ENCODE results near the gene ARHGDIB.

Gene ARHGDIB

GRCh38 chr12:14959463-14959862, 1.9 kb downstream of the ARHGDIB start:
- TF ChIP-seq REST (IDR thresholded peaks at IDR 0.05; ENCODE audit: low read depth) (no peak), CEBPB (IDR thresholded peaks at IDR 0.05) (no peak), FOXM1 (IDR thresholded peaks at IDR 0.05; ENCODE audit: borderline replicate concordance, low read depth) (no peak), ZBTB7A (IDR thresholded peaks at IDR 0.05; ENCODE audit: low read depth) (no peak), EGR1 (IDR thresholded peaks at IDR 0.05) (no peak), CREB1 (IDR thresholded peaks at IDR 0.05; ENCODE audit: low read depth) (no peak), TEAD4 (IDR thresholded peaks at IDR 0.05) (no peak), TCF12 (IDR thresholded peaks at IDR 0.05; ENCODE audit: low read depth) (no peak), MAX (IDR thresholded peaks at IDR 0.05) (no peak)

GRCh38 chr12:14959126-14959440, 2.3 kb downstream of the ARHGDIB start:
- TF ChIP-seq FOXM1 (IDR thresholded peaks at IDR 0.05; ENCODE audit: borderline replicate concordance, low read depth) (no peak), TCF12 (IDR thresholded peaks at IDR 0.05; ENCODE audit: low read depth) (no peak), CEBPB (IDR thresholded peaks at IDR 0.05) (no peak), RAD21 (IDR thresholded peaks at IDR 0.05; ENCODE audit: low read depth) (no peak), NFIC (IDR thresholded peaks at IDR 0.05) (no peak), MAX (IDR thresholded peaks at IDR 0.05) (no peak)

GRCh38 chr12:14958361-14959125, 2.9 kb downstream of the ARHGDIB start:
- TF ChIP-seq NFIC (IDR thresholded peaks at IDR 0.05): no peak
- no peak for TF ChIP-seq YY1 (IDR thresholded peaks at IDR 0.05; ENCODE audit: low read depth)
- TF ChIP-seq TCF12 (IDR thresholded peaks at IDR 0.05; ENCODE audit: low read depth): no peak
- no peak for TF ChIP-seq CEBPB (IDR thresholded peaks at IDR 0.05)

GRCh38 chr12:14957551-14958168, 3.7 kb downstream of the ARHGDIB start:
- TF ChIP-seq NFIC (IDR thresholded peaks at IDR 0.05) (no peak), TCF12 (IDR thresholded peaks at IDR 0.05; ENCODE audit: low read depth) (no peak), FOXM1 (IDR thresholded peaks at IDR 0.05; ENCODE audit: borderline replicate concordance, low read depth) (no peak), RAD21 (IDR thresholded peaks at IDR 0.05; ENCODE audit: low read depth) (no peak), USF1 (IDR thresholded peaks at IDR 0.05) (no peak), MAX (IDR thresholded peaks at IDR 0.05) (no peak), TAF1 (IDR thresholded peaks at IDR 0.05; ENCODE audit: low read depth) (no peak), EGR1 (IDR thresholded peaks at IDR 0.05) (no peak), CEBPB (IDR thresholded peaks at IDR 0.05) (no peak), REST (IDR thresholded peaks at IDR 0.05; ENCODE audit: low read depth) (no peak), CREB1 (IDR thresholded peaks at IDR 0.05; ENCODE audit: low read depth) (no peak), TEAD4 (IDR thresholded peaks at IDR 0.05) (no peak), EP300 (IDR thresholded peaks at IDR 0.05; ENCODE audit: borderline replicate concordance) (no peak), ZBTB7A (IDR thresholded peaks at IDR 0.05; ENCODE audit: low read depth) (no peak), YY1 (IDR thresholded peaks at IDR 0.05; ENCODE audit: low read depth) (no peak)

- no peak for TF ChIP-seq USF1 (IDR thresholded peaks at IDR 0.05)
- no peak for TF ChIP-seq CREB1 (IDR thresholded peaks at IDR 0.05; ENCODE audit: low read depth)
- TF ChIP-seq CEBPB (IDR thresholded peaks at IDR 0.05): no peak
- TF ChIP-seq EP300 (IDR thresholded peaks at IDR 0.05; ENCODE audit: borderline replicate concordance): no peak
- TF ChIP-seq FOXM1 (IDR thresholded peaks at IDR 0.05; ENCODE audit: borderline replicate concordance, low read depth): no peak
- no peak for TF ChIP-seq TEAD4 (IDR thresholded peaks at IDR 0.05)
These were observed 4.5 kb downstream of the ARHGDIB start for GRCh38 chr12:14956905-14957304.

Data from Ishikawa (cell line).